ENCODE results near the gene ZNF443. TPM values are rescaled to one million over a fixed set of nuclear protein-coding genes. Genes with fewer than 3 reads are reported as not detected.
"Not testable (repeated sequence)": the region's sequence is repeated elsewhere in the genome, so short reads cannot be mapped to it uniquely, and the experiment has no call there.

Gene ZNF443
- total RNA-seq, 1 donor from 2014 or later = 3.8 TPM

DNA sequence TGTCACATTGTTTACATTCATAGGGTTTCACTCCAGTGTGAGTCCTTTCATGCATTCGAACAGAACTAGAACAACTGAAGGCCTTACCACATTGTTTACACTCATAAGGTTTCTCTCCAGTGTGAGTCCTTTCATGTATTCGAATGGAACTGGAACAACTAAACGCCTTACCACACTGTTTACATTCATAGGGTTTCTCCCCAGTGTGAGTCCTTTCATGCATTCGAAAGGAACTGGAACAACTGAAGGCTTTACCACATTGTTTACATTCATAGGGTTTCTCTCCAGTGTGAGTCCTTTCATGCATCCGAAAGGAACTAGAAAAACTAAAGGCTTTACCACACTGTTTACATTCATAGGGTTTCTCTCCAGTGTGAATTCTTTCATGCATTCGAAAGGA, 23.3 kb upstream of the ZNF443 start:
- H3K27me3 Mint-ChIP-seq (ENCODE audit: insufficient read depth); DNase-seq (ENCODE audit: low spot score); H3K27ac Mint-ChIP-seq; H3K4me3 Mint-ChIP-seq; H3K4me1 Mint-ChIP-seq (ENCODE audit: low read depth); intact Hi-C loops (cut with micrococcal nuclease): not testable (repeated sequence)
- Mint-ChIP-seq H3K9me3 (peaks cover 63% of the 10 kb centered on the region), H3K36me3 (ENCODE audit: low read depth) (peaks cover 16% of the 10 kb centered on the region)

DNA sequence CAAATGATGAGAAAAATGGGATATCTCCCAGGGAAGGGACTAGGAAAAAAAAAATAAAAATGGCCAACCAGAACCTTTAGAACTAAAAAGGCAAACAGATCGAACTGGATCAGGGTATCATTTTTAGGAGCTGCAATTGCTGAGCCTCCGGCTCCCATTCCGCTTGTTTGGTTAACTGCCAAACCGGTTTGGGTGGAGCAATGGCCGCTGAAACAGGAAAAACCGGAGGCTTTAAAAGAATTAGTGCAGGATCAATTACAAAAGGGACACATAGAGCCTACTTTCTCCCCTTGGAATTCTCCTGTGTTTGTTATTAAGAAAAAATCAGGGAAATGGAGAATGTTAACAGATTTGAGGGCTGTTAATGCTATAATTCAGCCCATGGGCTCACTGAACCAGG, 12.7 kb upstream of the ZNF443 start:
- Mint-ChIP-seq H3K4me3 (no peak overlapping the region), H3K36me3 (ENCODE audit: low read depth) (no peaks in the 10 kb centered on the region), H3K27ac (no peak overlapping the region), H3K4me1 (ENCODE audit: low read depth) (no peaks in the 10 kb centered on the region), H3K9me3 (peaks cover 56% of the 10 kb centered on the region), H3K27me3 (ENCODE audit: insufficient read depth) (no peaks in the 10 kb centered on the region)
- intact Hi-C loops (cut with micrococcal nuclease) = no loop called here
- no peak for DNase-seq (ENCODE audit: low spot score)

DNA sequence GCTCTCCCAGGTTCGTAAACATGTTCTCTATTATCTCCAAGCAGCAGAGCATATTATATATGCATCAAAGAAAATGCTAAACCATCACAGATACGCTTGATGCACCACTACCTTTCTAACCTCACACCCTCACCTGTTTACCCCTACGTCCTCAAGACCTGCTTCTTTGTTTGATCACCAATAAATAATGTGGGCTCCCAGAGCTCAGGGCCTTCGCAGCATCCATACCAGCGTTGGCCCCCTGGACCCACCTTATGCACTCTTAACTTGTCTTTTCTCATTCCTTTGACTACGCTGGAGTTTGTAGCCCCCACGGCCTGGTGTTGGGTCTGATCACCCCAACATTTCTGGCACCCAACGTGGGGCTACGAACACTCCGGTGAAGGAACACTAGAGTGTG, 10.0 kb upstream of the ZNF443 start:
- no peaks in the 10 kb centered on the region for H3K4me1 Mint-ChIP-seq (ENCODE audit: low read depth)
- H3K27me3 Mint-ChIP-seq (ENCODE audit: insufficient read depth) = no peaks in the 10 kb centered on the region
- H3K36me3 Mint-ChIP-seq (ENCODE audit: low read depth) = no peaks in the 10 kb centered on the region
- intact Hi-C loops (cut with micrococcal nuclease) = no loop called here
- DNase-seq (ENCODE audit: low spot score) = no peak
- no peak overlapping the region for H3K27ac Mint-ChIP-seq
- peaks cover 52% of the 10 kb centered on the region for H3K9me3 Mint-ChIP-seq
- no peak overlapping the region for H3K4me3 Mint-ChIP-seq

DNA sequence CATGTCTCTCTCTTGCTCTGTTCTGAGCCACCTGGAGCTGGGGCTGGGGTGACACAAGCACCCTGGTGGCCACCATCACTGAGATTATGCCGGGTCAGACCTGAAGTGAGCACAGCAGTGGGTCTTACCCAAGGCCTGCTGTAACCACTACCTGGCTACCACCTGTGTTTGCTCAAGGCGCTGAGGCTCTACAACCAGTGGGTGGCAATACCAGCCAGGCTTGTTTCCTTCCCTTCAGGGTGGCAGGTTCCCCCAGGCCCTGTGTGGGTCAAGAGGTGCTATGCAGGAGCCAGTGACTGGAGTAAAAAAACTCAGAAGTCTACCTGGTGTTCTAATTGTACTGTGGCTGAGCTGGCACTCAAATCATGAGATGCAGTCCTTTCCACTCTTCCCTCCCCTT, 8.0 kb upstream of the ZNF443 start:
- H3K4me1 Mint-ChIP-seq (ENCODE audit: low read depth) = no peaks in the 10 kb centered on the region
- H3K27ac Mint-ChIP-seq = no peak overlapping the region
- no peak for DNase-seq (ENCODE audit: low spot score)
- peaks cover 48% of the 10 kb centered on the region for H3K9me3 Mint-ChIP-seq
- H3K36me3 Mint-ChIP-seq (ENCODE audit: low read depth) = no peaks in the 10 kb centered on the region
- no peak overlapping the region for H3K4me3 Mint-ChIP-seq
- H3K27me3 Mint-ChIP-seq (ENCODE audit: insufficient read depth) = no peaks in the 10 kb centered on the region
- intact Hi-C loops (cut with micrococcal nuclease) = no loop called here

DNA sequence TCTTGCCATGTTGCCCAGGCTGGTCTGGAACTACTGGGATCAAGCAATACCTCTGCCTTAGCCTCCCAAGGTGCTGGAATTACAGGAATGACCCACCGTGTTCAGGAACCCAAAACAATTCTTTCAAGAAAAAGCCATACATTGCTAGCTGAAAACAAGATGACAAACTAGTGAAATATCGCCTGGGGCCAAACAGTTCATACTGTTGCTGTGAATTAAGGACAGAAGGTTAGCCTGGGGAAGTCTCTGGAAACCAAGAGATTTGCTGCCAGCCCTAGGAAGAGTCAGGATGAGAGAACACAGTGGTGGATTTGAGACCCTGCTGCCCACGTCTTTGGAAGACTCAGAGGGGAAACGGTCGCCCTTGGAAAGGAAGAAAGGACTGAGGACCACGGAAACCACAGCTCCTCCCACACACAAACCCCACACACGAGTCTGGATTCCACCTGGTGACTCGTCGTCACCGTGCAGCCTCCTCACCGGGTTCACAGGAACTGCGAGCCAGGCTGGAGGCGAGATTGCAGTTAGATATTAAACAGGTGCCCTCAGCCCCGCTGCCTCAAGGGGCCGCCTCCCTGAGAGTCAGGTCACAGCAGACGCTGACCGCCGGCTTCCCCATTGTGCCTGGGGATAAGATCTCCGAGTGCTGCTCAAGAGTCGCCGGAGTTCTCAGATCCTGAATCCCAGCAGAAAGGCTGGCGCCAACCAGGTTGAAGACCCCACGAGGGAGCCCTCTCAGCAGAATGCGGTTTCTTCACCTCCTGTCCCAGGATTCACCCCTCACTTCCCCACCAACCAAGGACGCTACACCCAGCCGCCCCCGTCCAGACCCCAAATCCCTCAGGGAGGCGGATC, 908 bp downstream of the ZNF443 start:
- H3K27ac Mint-ChIP-seq = peak overlapping the region; percentile 67
- peaks cover 40% of the 10 kb centered on the region for H3K9me3 Mint-ChIP-seq
- intact Hi-C loops (cut with micrococcal nuclease) = loop anchor here (2.0 to 5.0 kb wide), 3 partner anchors 55 to 703 kb away; partner anchors contain the start of genes MAN2B1, WDR83 and ZNF823
- H3K4me3 Mint-ChIP-seq = peak overlapping the region; percentile 87
- H3K36me3 Mint-ChIP-seq (ENCODE audit: low read depth); H3K4me1 Mint-ChIP-seq (ENCODE audit: low read depth); H3K27me3 Mint-ChIP-seq (ENCODE audit: insufficient read depth): not testable (repeated sequence)
- DNase-seq (ENCODE audit: low spot score) = peak; percentile 28

DNA sequence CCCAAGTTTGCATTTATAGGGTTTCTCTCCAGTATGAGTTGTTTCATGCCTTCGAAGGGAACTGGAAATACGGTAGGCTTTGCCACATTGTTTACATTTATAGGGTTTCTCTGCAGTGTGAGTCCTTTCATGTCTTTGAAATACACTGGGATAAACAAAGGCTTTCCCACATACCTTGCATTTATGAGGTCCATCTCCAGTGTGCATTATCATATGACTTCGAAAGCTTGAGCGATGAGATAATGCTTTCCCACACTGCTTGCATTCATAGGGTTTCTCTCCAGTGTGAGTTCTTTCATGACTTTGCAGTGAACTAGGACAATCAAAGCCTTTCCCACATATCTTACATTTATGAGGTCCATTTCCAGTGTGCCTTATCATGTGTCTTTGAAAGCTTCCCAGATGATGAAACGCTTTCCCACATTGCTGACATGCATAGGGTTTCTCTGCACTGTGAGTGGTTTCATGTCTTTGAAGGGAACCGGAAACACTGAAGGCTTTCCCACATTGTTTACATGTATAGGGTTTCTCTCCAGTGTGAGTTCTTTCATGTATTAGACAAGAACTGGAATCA, 10.0 kb downstream of the ZNF443 start:
- intact Hi-C loops (cut with micrococcal nuclease); H3K4me3 Mint-ChIP-seq; H3K4me1 Mint-ChIP-seq (ENCODE audit: low read depth); H3K27ac Mint-ChIP-seq; DNase-seq (ENCODE audit: low spot score); H3K27me3 Mint-ChIP-seq (ENCODE audit: insufficient read depth): not testable (repeated sequence)
- Mint-ChIP-seq H3K9me3 (peaks cover 74% of the 10 kb centered on the region), H3K36me3 (ENCODE audit: low read depth) (peaks cover 45% of the 10 kb centered on the region)

DNA sequence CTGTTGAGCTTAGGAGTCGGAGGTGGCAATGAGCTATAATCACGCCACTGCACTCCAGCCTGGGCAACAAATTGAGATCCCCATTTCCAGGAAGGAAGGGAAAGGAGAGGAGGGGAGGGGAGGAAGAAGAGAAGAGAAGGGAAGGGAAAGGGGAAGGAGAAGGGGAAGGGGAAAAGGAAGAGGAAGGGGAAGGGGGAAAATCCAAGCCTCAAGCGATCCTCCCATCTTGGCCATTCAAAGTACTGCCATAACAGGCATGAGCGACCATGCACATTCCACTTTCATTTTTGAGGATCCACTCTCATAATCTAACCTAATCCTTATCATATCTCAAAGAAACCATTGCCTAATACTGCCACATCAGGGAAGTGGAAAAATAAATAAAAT, 14.9 kb downstream of the ZNF443 start:
- no peak for DNase-seq (ENCODE audit: low spot score)
- H3K4me1 Mint-ChIP-seq (ENCODE audit: low read depth) = no peaks in the 10 kb centered on the region
- peaks cover 58% of the 10 kb centered on the region for H3K9me3 Mint-ChIP-seq
- intact Hi-C loops (cut with micrococcal nuclease) = no loop called here
- no peak overlapping the region for H3K4me3 Mint-ChIP-seq
- H3K36me3 Mint-ChIP-seq (ENCODE audit: low read depth) = peaks cover 26% of the 10 kb centered on the region
- no peak overlapping the region for H3K27ac Mint-ChIP-seq
- no peaks in the 10 kb centered on the region for H3K27me3 Mint-ChIP-seq (ENCODE audit: insufficient read depth)

DNA sequence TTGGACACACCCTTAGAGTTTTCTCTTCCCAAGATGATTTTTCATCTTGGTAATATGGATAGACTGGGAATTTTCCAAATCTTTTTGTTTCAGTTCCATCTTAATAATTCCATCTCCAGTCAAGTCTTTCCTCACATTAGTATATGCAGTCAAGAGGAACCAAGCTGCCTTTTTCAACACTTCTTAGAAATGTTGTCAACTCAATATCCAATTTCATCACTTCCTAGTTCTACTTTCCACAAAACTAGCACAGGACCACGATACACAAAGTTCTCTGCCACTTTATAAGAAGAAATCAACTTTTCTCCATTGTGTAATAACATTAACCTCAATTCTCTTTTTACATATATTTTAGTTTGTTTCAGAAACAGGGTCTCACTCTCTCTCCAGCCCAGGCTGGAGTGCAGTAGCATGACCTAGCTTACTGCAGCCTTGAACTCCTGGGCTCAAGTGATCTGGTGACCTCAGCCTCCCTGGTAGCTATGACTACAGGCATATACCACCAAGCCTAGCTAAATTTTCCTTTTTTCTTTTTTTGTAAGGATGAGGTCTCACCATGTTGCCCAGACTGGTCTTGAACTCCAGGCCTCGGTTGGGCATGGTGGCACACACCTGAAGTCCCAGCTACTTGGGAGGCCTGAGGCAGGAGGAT, 15.5 kb downstream of the ZNF443 start:
- H3K36me3 Mint-ChIP-seq (ENCODE audit: low read depth) = peaks cover 21% of the 10 kb centered on the region
- peaks cover 54% of the 10 kb centered on the region for H3K9me3 Mint-ChIP-seq
- H3K27ac Mint-ChIP-seq = no peak overlapping the region
- no peaks in the 10 kb centered on the region for H3K4me1 Mint-ChIP-seq (ENCODE audit: low read depth)
- no peak overlapping the region for H3K4me3 Mint-ChIP-seq
- no peaks in the 10 kb centered on the region for H3K27me3 Mint-ChIP-seq (ENCODE audit: insufficient read depth)
- DNase-seq (ENCODE audit: low spot score) = no peak
- intact Hi-C loops (cut with micrococcal nuclease) = no loop called here

DNA sequence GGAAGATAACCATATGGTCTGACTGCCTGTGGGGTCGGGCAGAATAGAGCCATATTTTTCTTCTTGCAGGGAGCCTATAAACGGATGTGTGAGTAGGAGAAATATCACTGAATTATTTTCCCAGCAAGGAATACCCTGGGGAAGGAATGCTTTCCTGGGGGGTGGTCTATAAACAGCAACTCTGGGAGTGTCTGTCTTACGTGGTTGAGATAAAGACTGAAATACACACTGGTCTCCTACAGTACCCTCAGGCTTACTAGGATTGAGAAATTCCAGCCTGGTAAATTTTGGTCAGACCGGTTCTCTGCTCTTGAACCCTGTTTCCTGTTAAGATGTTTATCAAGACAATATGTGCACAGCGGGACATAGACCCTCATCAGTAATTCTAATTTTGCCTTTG, 23.5 kb downstream of the ZNF443 start:
- H3K27me3 Mint-ChIP-seq (ENCODE audit: insufficient read depth); H3K27ac Mint-ChIP-seq; H3K36me3 Mint-ChIP-seq (ENCODE audit: low read depth); H3K4me1 Mint-ChIP-seq (ENCODE audit: low read depth); DNase-seq (ENCODE audit: low spot score); intact Hi-C loops (cut with micrococcal nuclease); H3K4me3 Mint-ChIP-seq: not testable (repeated sequence)
- peaks cover 57% of the 10 kb centered on the region for H3K9me3 Mint-ChIP-seq

DNA sequence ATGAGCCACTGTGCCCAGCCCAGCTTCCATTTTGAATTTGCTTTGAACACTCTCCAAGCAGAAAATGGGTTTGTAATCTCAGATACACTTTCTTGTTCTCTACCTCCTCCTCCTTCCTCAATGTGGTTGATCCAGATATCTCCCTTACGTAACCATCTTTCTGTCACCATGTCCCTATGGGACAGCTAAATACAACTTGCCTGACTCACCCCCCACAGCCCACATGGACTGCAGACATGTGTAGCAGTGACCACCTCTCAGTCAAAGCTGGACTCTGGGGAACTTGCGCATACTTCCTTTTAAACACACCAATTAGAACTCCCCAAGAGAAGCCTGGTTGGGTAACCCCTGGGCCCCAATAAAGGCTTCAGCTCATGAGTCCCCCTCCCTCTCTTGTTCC, 28.9 kb downstream of the ZNF443 start:
- Mint-ChIP-seq H3K36me3 (ENCODE audit: low read depth) (no peaks in the 10 kb centered on the region), H3K4me1 (ENCODE audit: low read depth) (no peaks in the 10 kb centered on the region), H3K27me3 (ENCODE audit: insufficient read depth) (no peaks in the 10 kb centered on the region), H3K4me3 (no peak overlapping the region), H3K27ac (no peak overlapping the region), H3K9me3 (peaks cover 58% of the 10 kb centered on the region)
- no peak for DNase-seq (ENCODE audit: low spot score)
- intact Hi-C loops (cut with micrococcal nuclease) = no loop called here

DNA sequence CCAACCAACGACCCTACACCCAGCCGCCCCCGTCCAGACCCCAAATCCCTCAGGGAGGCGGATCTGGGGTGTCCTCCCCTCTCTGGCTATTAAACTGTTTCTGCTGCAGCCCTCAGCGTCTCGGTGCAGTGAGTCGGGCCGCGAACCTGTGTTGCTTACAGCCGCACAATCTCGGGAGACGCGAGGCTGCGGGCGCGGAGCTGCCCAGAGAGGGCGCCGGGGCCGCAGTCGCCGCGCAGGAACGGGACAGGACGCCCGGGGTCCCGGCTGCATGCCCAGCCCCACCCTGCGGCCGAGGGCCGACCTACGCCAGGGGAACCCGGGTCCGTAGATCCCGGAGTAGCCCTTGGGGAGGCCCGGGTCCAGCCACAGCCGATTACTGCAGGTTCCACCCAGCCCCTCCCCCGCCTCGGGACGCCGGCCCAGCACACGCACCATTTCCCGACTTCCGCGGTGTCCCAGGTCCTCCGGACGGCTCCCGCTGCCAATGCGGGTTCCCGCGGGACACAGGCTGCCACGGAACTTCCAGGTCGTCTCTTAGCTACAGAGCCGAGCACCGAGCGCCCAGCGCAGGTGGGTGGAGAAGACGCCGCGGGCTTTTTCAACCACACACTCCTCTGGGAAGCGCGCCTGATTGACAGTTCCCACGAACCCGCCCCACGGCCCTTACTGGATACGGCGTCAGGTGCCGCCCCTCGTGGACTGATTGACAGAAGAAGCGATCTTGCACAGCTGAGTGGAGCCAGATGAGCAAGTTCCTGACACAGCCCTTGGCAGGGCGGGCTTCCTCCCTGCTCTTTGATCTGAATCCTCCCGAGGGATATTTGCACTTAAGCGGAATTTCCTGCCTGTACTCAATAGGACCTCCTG, 40.0 kb downstream of the ZNF443 start, which contains the start of gene ZNF799:
ZNF799 (minus strand) TSS at position 639 of the 870 bp plus-strand sequence; CDS start at position 438, 201 bp downstream.
- Mint-ChIP-seq H3K36me3 (ENCODE audit: low read depth) (peaks cover 7% of the 10 kb centered on the region), H3K27me3 (ENCODE audit: insufficient read depth) (no peaks in the 10 kb centered on the region), H3K4me3 (peak within 1 kb of the TSS; percentile 93), H3K4me1 (ENCODE audit: low read depth) (peaks cover 24% of the 10 kb centered on the region), H3K9me3 (peaks cover 45% of the 10 kb centered on the region), H3K27ac (peak within 1 kb of the TSS; percentile 68)
- peak; percentile 81 for DNase-seq (ENCODE audit: low spot score)
- intact Hi-C loops (cut with micrococcal nuclease) = loop anchor here (1.0 to 2.0 kb wide), 6 partner anchors 36 to 238 kb away; partner anchors contain the start of genes ZNF136, ZNF44, ZNF442 and ZNF443

DNA sequence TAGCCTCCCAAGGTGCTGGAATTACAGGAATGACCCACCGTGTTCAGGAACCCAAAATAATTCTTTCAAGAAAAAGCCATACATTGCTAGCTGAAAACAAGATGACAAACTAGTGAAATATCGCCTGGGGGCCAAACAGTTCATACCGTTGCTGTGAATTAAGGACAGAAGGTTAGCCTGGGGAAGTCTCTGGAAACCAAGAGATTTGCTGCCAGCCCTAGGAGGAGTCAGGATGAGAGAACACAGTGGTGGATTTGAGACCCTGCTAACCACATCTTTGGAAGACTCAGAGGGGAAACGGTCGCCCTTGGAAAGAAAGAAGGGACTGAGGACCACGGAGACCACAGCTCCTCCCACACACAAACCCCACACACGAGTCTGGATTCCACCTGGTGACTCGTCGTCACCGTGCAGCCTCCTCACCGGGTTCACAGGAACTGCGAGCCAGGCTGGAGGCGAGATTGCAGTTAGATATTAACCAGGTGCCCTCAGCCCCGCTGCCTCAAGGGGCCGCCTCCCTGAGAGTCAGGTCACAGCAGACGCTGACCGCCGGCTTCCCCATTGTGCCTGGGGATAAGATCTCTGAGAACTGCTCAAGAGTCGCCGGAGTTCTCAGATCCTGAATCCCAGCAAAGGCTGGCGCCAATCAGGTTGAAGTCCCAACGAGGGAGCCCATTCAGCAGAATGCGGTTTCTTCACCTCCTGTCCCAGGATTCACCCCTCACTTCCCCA, 40.8 kb downstream of the ZNF443 start:
- H3K9me3 Mint-ChIP-seq = peaks cover 45% of the 10 kb centered on the region
- H3K4me1 Mint-ChIP-seq (ENCODE audit: low read depth) = peaks cover 24% of the 10 kb centered on the region
- H3K27me3 Mint-ChIP-seq (ENCODE audit: insufficient read depth); DNase-seq (ENCODE audit: low spot score); H3K36me3 Mint-ChIP-seq (ENCODE audit: low read depth): not testable (repeated sequence)
- H3K27ac Mint-ChIP-seq = peak overlapping the region; percentile 65
- intact Hi-C loops (cut with micrococcal nuclease) = loop anchor here (2.0 kb wide), 2 partner anchors 151 to 237 kb away; partner anchors contain the start of genes ZNF136 and ZNF564
- peak overlapping the region; percentile 84 for H3K4me3 Mint-ChIP-seq
